Nucleus accumbens (tissue), 56 donors: Measurements from ENCODE around the gene MUC5B.
"Not testable (repeated sequence)": the region's sequence is repeated elsewhere in the genome, so short reads cannot be mapped to it uniquely, and the experiment has no call there.

Experiments used
- DNase-seq, 56 donors: peaks; one replicate each; lab custom pipeline; 2025; lab: John Stamatoyannopoulos, UW

MUC5B gene

GRCh38 chr11:1201395-1202153 is 21.3 kb upstream of the MUC5B start:
- DNase-seq: no peak

GRCh38 chr11:1202154-1202775 is 20.6 kb upstream of the MUC5B start:
- no peak for DNase-seq

- peak in 28 of 56 donors; percentile 5 to 65 (median 17) for DNase-seq
These were observed 19.9 kb upstream of the MUC5B start for GRCh38 chr11:1202776-1203504.

GRCh38 chr11:1203505-1204271 is 19.2 kb upstream of the MUC5B start:
- no peak for DNase-seq

- DNase-seq: no peak
These were observed 18.3 kb upstream of the MUC5B start for GRCh38 chr11:1204381-1205101.

- no peak for DNase-seq
These were observed 17.5 kb upstream of the MUC5B start for GRCh38 chr11:1205121-1205986.

- no peak for DNase-seq
These were observed 16.9 kb upstream of the MUC5B start for GRCh38 chr11:1205987-1206331.

GRCh38 chr11:1206391-1207271 is 16.2 kb upstream of the MUC5B start:
- no peak for DNase-seq

GRCh38 chr11:1207401-1208143 is 15.3 kb upstream of the MUC5B start:
- no peak for DNase-seq

GRCh38 chr11:1208144-1208393 is 14.8 kb upstream of the MUC5B start:
- no peak for DNase-seq

- no peak for DNase-seq
These were observed 14.2 kb upstream of the MUC5B start for GRCh38 chr11:1208394-1209261.

GRCh38 chr11:1209371-1210057 is 13.4 kb upstream of the MUC5B start:
- no peak for DNase-seq

GRCh38 chr11:1211838-1212237 is 11.0 kb upstream of the MUC5B start:
- no peak for DNase-seq

- not testable (repeated sequence) for DNase-seq
These were observed 7.0 kb upstream of the MUC5B start for GRCh38 chr11:1215826-1216225.

- DNase-seq: no peak
These were observed 5.7 kb upstream of the MUC5B start for GRCh38 chr11:1217151-1217550.

- no peak for DNase-seq
These were observed 4.5 kb upstream of the MUC5B start for GRCh38 chr11:1218256-1218787.
